Esophagus squamous epithelium (tissue), 4 donors: Measurements from ENCODE around the gene TRAK1.

Source experiments
- CTCF ChIP-seq, 6 experiments: fragments of 450-650 bp in 4 of 6; fragments of 200-600 bp in 2 of 6; sonication (generic) in 2 of 6; IDR thresholded peaks; one replicate each; pipeline ENCODE4 v1.5.1; 2016 to 2019; ENCODE audit warnings: antibody characterized with exemption in 6 of 6, mild to moderate bottlenecking in 4 of 6, moderate library complexity in 4 of 6
- POLR2A ChIP-seq, 4 donors: fragments of 450-650 bp; IDR thresholded peaks; one replicate each; pipeline ENCODE4 v1.6.1; 2017; ENCODE audit warnings: antibody characterized with exemption in 4 of 4, mild to moderate bottlenecking in 4 of 4, moderate library complexity in 3 of 4

GRCh38 chr3:42101481-42101880 lies 10.3 kb downstream of the TRAK1 start:
- TF ChIP-seq CTCF (IDR thresholded peaks at IDR 0.05) = no peak
- TF ChIP-seq POLR2A (IDR thresholded peaks at IDR 0.05) = no peak
